IMR-90 (cell line): Measurements from ENCODE around the gene SGMS1. TPM values are rescaled to one million over a fixed set of nuclear protein-coding genes. Genes with fewer than 3 reads are reported as not detected.

Source experiments
- ATAC-seq: fragments of 200-7000 bp; cut with Tn5 transposase; 2 replicates; pipeline ENCODE4 v1.9.1; 2020; ENCODE audit warnings: low read depth, mild to moderate bottlenecking, moderate library complexity
- BruUV-seq: library from RNA; stranded (reverse); fragments of 400-500 nt; replicated peaks from 2 replicates; lab custom pipeline; 2021; lab: Mats Ljungman, UMichigan
- CTCF ChIA-PET: fragments of 300-600 bp; formaldehyde crosslinking; extraction: SDS; loops from one replicate; lab custom pipeline; 2021; ENCODE audit warnings: antibody characterized with exemption; lab: Yijun Ruan, JAX
- POLR2A ChIA-PET: fragments of 300-600 bp; sonication (Branson Sonifier 250); formaldehyde crosslinking; loops from one replicate; lab custom pipeline; 2022; ENCODE audit warnings: antibody characterized with exemption; ENCODE audit not compliant: unreplicated experiment; lab: Charles Lee
- DNase-seq: peaks from one replicate; pipeline ENCODE4 v3.0.0; 2013
- H2AFZ ChIP-seq: replicated peaks from 2 replicates; pipeline ENCODE3; 2013; ENCODE audit warnings: low read length, mild to moderate bottlenecking; ENCODE audit not compliant: poor library complexity
- H2AK5ac ChIP-seq: 2 replicates; pipeline ENCODE4 v1.6.1; 2013; ENCODE audit warnings: low read depth, low read length, inconsistent platforms
- H2AK9ac ChIP-seq: replicated peaks from 2 replicates; pipeline ENCODE3; 2013; ENCODE audit warnings: mild to moderate bottlenecking, low read depth, low read length, moderate library complexity; ENCODE audit not compliant: poor library complexity
- H2BK120ac ChIP-seq: 2 replicates; pipeline ENCODE4 v1.6.1; 2013; ENCODE audit warnings: low read depth, low read length, inconsistent platforms
- H2BK15ac ChIP-seq: 3 replicates; pipeline ENCODE4 v1.6.1; 2013; ENCODE audit warnings: low read depth, low read length, inconsistent platforms
- H2BK20ac ChIP-seq: 2 replicates; pipeline ENCODE4 v1.6.1; 2013; ENCODE audit warnings: low read depth, mild to moderate bottlenecking, inconsistent platforms, low read length, moderate library complexity
- H2BK5ac ChIP-seq: 2 replicates; pipeline ENCODE4 v1.6.1; 2013; ENCODE audit warnings: mild to moderate bottlenecking, low read depth, low read length, inconsistent platforms; ENCODE audit not compliant: poor library complexity, severe bottlenecking
- H3K14ac ChIP-seq: replicated peaks from 2 replicates; pipeline ENCODE4 v1.6.1; 2013; ENCODE audit warnings: low read depth, low read length, inconsistent platforms
- H3K18ac ChIP-seq: 2 replicates; pipeline ENCODE4 v1.6.1; 2013; ENCODE audit warnings: low read depth, low read length, control low read depth
- H3K23ac ChIP-seq: 2 replicates; pipeline ENCODE4 v1.6.1; 2013; ENCODE audit warnings: low read depth, low read length, inconsistent platforms
- H3K27ac ChIP-seq: 2 replicates; pipeline ENCODE4 v1.5.1; 2013; ENCODE audit warnings: mild to moderate bottlenecking, control low read depth, low read length; ENCODE audit not compliant: insufficient read depth
- H3K27me3 ChIP-seq: 2 replicates; pipeline ENCODE4 v1.6.1; 2013; ENCODE audit warnings: low read length; ENCODE audit not compliant: control insufficient read depth, insufficient read depth
- H3K36me3 ChIP-seq: 2 replicates; pipeline ENCODE4 v1.6.1; 2013; ENCODE audit warnings: low read length, mixed read lengths; ENCODE audit not compliant: control insufficient read depth, insufficient read depth
- H3K4ac ChIP-seq: 2 replicates; pipeline ENCODE4 v1.6.1; 2013; ENCODE audit warnings: low read depth, low read length, inconsistent platforms
- H3K4me1 ChIP-seq: 2 replicates; pipeline ENCODE4 v1.6.1; 2013; ENCODE audit warnings: low read length, mixed read lengths; ENCODE audit not compliant: control insufficient read depth, insufficient read depth
- H3K4me2 ChIP-seq: 2 replicates; pipeline ENCODE4 v1.6.1; 2013; ENCODE audit warnings: low read depth, mild to moderate bottlenecking, control low read depth, low read length, moderate library complexity
- H3K4me3 ChIP-seq: 2 replicates; pipeline ENCODE4 v1.5.1; 2013; ENCODE audit warnings: low read depth, mild to moderate bottlenecking, control low read depth, low read length, moderate library complexity; ENCODE audit not compliant: insufficient read depth
- H3K56ac ChIP-seq: 2 replicates; pipeline ENCODE4 v1.6.1; 2013; ENCODE audit warnings: low read length, inconsistent platforms; ENCODE audit not compliant: insufficient read depth; ENCODE audit errors: extremely low read depth
- H3K79me1 ChIP-seq, 2 experiments: 2 replicates each; pipeline ENCODE4 v1.6.1; 2013; ENCODE audit warnings: low read length in 2 of 2, inconsistent platforms in 1 of 2, low read depth in 1 of 2
- H3K9ac ChIP-seq: 2 replicates; pipeline ENCODE4 v1.6.1; 2013; ENCODE audit warnings: low read depth, low read length, control low read depth
- H3K9me1 ChIP-seq: 2 replicates; pipeline ENCODE4 v1.6.1; 2013; ENCODE audit warnings: low read length, inconsistent platforms; ENCODE audit not compliant: insufficient read depth
- H3K9me3 ChIP-seq: 2 replicates; pipeline ENCODE4 v1.6.1; 2013; ENCODE audit warnings: low read length; ENCODE audit not compliant: control insufficient read depth, insufficient read depth
- H4K20me1 ChIP-seq: 2 replicates; pipeline ENCODE4 v1.6.1; 2013; ENCODE audit warnings: low read length, inconsistent platforms; ENCODE audit not compliant: insufficient read depth
- H4K5ac ChIP-seq: 2 replicates; pipeline ENCODE4 v1.6.1; 2013; ENCODE audit warnings: mild to moderate bottlenecking, low read depth, low read length, control low read depth
- H4K8ac ChIP-seq, 2 experiments: 2 replicates each; pipeline ENCODE4 v1.6.1; 2013; ENCODE audit warnings: low read depth in 2 of 2, low read length in 2 of 2, control low read depth in 1 of 2, inconsistent platforms in 1 of 2
- H4K91ac ChIP-seq: 2 replicates; pipeline ENCODE4 v1.6.1; 2013; ENCODE audit warnings: low read depth, low read length, inconsistent platforms; ENCODE audit not compliant: insufficient read depth
- BHLHE40 ChIP-seq: fragments of 150-350 bp; IDR thresholded peaks from 2 replicates; pipeline ENCODE4 v1.6.1; 2016; ENCODE audit warnings: mild to moderate bottlenecking, low read depth, low read length
- CEBPB ChIP-seq: IDR thresholded peaks from 2 replicates; pipeline ENCODE4 v1.6.1; 2012; ENCODE audit warnings: low read depth, low read length, improper control_type of control experiment
- CHD1 ChIP-seq: IDR thresholded peaks from 2 replicates; pipeline ENCODE4 v1.6.1; 2012; ENCODE audit warnings: low read depth, low read length, improper control_type of control experiment
- ELK1 ChIP-seq: fragments of 150-350 bp; IDR thresholded peaks from 2 replicates; pipeline ENCODE4 v1.6.1; 2016; ENCODE audit warnings: low read depth, mild to moderate bottlenecking, low read length, moderate library complexity, borderline replicate concordance
- MAFK ChIP-seq: IDR thresholded peaks from 2 replicates; pipeline ENCODE4 v1.6.1; 2012; ENCODE audit warnings: low read depth, low read length, improper control_type of control experiment
- MAZ ChIP-seq: IDR thresholded peaks from 2 replicates; pipeline ENCODE4 v1.6.1; 2012; ENCODE audit warnings: low read depth, mild to moderate bottlenecking, low read length, improper control_type of control experiment, moderate library complexity, borderline replicate concordance
- POLR2A ChIP-seq: IDR thresholded peaks from 2 replicates; pipeline ENCODE4 v1.6.1; 2012; ENCODE audit warnings: mild to moderate bottlenecking, low read depth, low read length
- RAD21 ChIP-seq: IDR thresholded peaks from 2 replicates; pipeline ENCODE4 v1.6.1; 2012; ENCODE audit warnings: low read length, improper control_type of control experiment
- RFX5 ChIP-seq: IDR thresholded peaks from 2 replicates; pipeline ENCODE4 v1.8.0; 2012; ENCODE audit warnings: low read depth, mild to moderate bottlenecking, low read length, moderate library complexity
- WGBS, 2 experiments: methylation state at CpG; one replicate each; pipeline versions ENCODE4 v1.1.5 to v1.1.7; 2013; ENCODE audit warnings: missing lambda C conversion rate in 2 of 2; ENCODE audit not compliant: insufficient read length in 1 of 2; ENCODE audit errors: extremely low coverage in 2 of 2; 5-methylcytosine and 5-hydroxymethylcytosine counted together
- dilution Hi-C: fragments of 300-500 bp; cut with HindIII; formaldehyde crosslinking; loops from one replicate; pipeline ENCODE4 v1.14.3; 2018; ENCODE audit warnings: low sequenced_read_pairs; ENCODE audit not compliant: unreplicated experiment
- in situ Hi-C: fragments of 300-500 bp; cut with MboI; formaldehyde crosslinking; loops from 3 replicates; pipeline ENCODE4 v1.14.3; 2019; ENCODE audit warnings: low sequenced_read_pairs, inconsistent platforms, mixed read lengths
- intact Hi-C: fragments of 100-400 bp; cut with micrococcal nuclease; formaldehyde crosslinking; loops from 2 replicates; pipeline ENCODE4 v1.10.0; 2022
- polyA plus RNA-seq, 3 experiments: library from polyadenylated mRNA; depleted of rRNA; stranded (reverse); fragments of >200 nt; gene quantifications; 2 replicates each; pipeline ENCODE4 v1.2.3, GENCODE V29; 2012; ENCODE audit warnings: low replicate concordance in 1 of 3
- total RNA-seq: library from RNA; depleted of rRNA; stranded (reverse); fragments of >200 nt; gene quantifications from 2 replicates; pipeline ENCODE4 v1.2.3, GENCODE V29; 2012

SGMS1 gene
- total and polyA plus RNA-seq, 2 of the 4 experiments (the other 2 are of a cell fraction) = 9.8 to 30.8 TPM

- no peak overlapping the region for H4K5ac ChIP-seq
- H2AK9ac ChIP-seq = no peak overlapping the region
- H2AK5ac ChIP-seq = no peak overlapping the region
- no peak overlapping the region for H3K14ac ChIP-seq
- no peak overlapping the region for H2BK120ac ChIP-seq
- DNase-seq (no peak), ATAC-seq (no peak)
- peaks cover 19 to 67% of the 10 kb centered on the region in 2 experiments for H3K79me1 ChIP-seq
- H3K4me2 ChIP-seq = no peak overlapping the region
- ChIA-PET CTCF (no interaction called here), POLR2A (interaction anchor here (0.6 kb wide), 1 partner anchor 12 kb away, joined by 8 read pairs; no protein-coding TSS in a partner anchor)
- no peak overlapping the region for H2BK5ac ChIP-seq
- no peak overlapping the region for H2BK20ac ChIP-seq
- peaks cover 2% of the 10 kb centered on the region; the same call in 1 of the 2 replicates for H3K4me1 ChIP-seq
- dilution Hi-C loops (no loop called here), intact Hi-C loops (no loop called here), in situ Hi-C loops (no loop called here)
- no peak overlapping the region for H4K91ac ChIP-seq
- BruUV-seq = no TSS peak
- TF ChIP-seq MAZ (no peak), ELK1 (no peak), CEBPB (no peak), RFX5 (no peak), RAD21 (no peak), CHD1 (no peak), MAFK (no peak), POLR2A (no peak), BHLHE40 (no peak)
- no peaks in the 10 kb centered on the region for H3K27me3 ChIP-seq
- no peak overlapping the region for H3K18ac ChIP-seq
- H3K9me3 ChIP-seq = no peaks in the 10 kb centered on the region
- H3K36me3 ChIP-seq = no peaks in the 10 kb centered on the region
- no peak overlapping the region for H4K8ac ChIP-seq
- H3K9ac ChIP-seq = no peak overlapping the region
- no peak overlapping the region for H3K4me3 ChIP-seq
- H3K9me1 ChIP-seq = 0 out of 2 replicates have a peak, but pooled peaks cover 4% of the 10 kb centered on the region
- no peak overlapping the region for H3K4ac ChIP-seq
- H3K23ac ChIP-seq = no peak overlapping the region
- WGBS, 2 experiments = no CpG with 5 or more reads among the region's 3 CpGs
- H2BK15ac ChIP-seq = no peak overlapping the region
- no peak overlapping the region for H3K56ac ChIP-seq
- H2AFZ ChIP-seq = no peak overlapping the region
- H4K20me1 ChIP-seq = peaks cover 36% of the 10 kb centered on the region
- no peak overlapping the region for H3K27ac ChIP-seq
These were observed 5.1 kb downstream of the SGMS1 start for GRCh38 chr10:50618624-50619023.
